HL-60 (cell line): ENCODE results near the gene HMCES.

Experiments
- DNase-seq, 2 experiments: peaks; one replicate each; pipeline ENCODE4 v3.0.0-alpha.2; 2010 to 2020; ENCODE audit warnings: low read depth in 1 of 2, low spot score in 1 of 2
- H3K27ac ChIP-seq: fragments of 250-450 bp; sonication (Bioruptor Pico); replicated peaks from 2 replicates; pipeline ENCODE4 v1.5.1; 2020; ENCODE audit warnings: mild to moderate bottlenecking, moderate library complexity
- H3K27me3 ChIP-seq: fragments of 250-450 bp; sonication (Bioruptor Pico); 2 replicates; pipeline ENCODE4 v1.5.1; 2021; ENCODE audit warnings: mild to moderate bottlenecking, moderate library complexity; ENCODE audit not compliant: insufficient read depth, poor library complexity, severe bottlenecking
- H3K4me3 ChIP-seq: replicated peaks from 2 replicates; pipeline ENCODE4 v1.5.1; 2011; ENCODE audit warnings: mild to moderate bottlenecking, control low read depth, low read length; ENCODE audit not compliant: insufficient read depth
- POLR2AphosphoS5 ChIP-seq: IDR thresholded peaks from 2 replicates; pipeline ENCODE4 v1.6.1; 2012; ENCODE audit warnings: low read depth
- SPI1 ChIP-seq: IDR thresholded peaks from 2 replicates; pipeline ENCODE4 v1.6.1; 2012; ENCODE audit warnings: low read depth, mild to moderate bottlenecking, borderline replicate concordance
- TF ChIP-seq, protein P1 (sequence below): IDR thresholded peaks from 2 replicates; pipeline ENCODE4 v1.6.1; 2012; ENCODE audit warnings: low read depth; ENCODE audit not compliant: insufficient replicate concordance
- TF ChIP-seq, protein P2 (sequence below): IDR thresholded peaks from one replicate; pipeline ENCODE4 v1.5.1; 2011; ENCODE audit warnings: low read length, control low read depth, inconsistent platforms; ENCODE audit not compliant: insufficient read depth

Gene HMCES

DNA sequence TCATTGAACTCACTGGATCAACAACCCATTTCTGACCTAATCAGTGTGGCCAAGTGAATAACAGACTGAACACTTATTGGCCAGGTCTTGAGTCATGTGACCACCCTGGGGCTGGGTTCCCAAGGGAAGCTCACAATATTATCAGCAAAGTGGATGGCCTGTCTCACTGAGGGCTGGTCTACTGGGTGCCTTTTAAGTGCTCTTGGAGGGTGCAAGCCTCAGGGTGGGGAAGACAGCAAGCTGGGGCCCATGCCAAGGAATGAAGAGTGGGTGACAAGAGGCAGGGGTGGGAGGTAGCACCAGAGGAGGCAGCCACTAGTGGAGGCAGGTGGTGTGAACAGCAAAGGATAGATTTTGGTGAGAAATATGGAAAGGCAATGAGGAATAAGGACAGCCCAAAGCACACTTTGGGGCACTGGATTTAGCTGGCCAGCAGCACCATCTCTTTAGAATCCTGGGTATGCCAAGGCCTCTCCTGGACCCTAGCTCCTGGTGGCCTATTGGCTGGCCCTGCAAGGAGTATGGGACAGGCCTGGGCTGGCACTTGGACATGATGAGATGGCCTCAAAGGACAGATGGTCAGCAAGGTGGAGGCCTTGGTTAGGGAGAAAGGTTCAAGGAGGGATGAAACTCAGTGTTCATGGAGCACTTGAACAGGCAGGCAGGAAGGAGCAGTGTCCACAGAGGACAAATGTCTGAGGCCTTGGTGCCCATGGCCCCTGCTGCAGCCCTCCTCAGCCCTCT, 34.2 kb downstream of the HMCES start:
- H3K27me3 ChIP-seq, result no peaks in the 10 kb centered on the region
- TF ChIP-seq POLR2AphosphoS5, result 0 out of 2 replicates have a peak, but pooled peaks have one; percentile 7
- TF ChIP-seq SPI1, result no peak
- H3K27ac ChIP-seq, result no peak overlapping the region
- H3K4me3 ChIP-seq, result no peak overlapping the region
- DNase-seq, result no peak

DNA sequence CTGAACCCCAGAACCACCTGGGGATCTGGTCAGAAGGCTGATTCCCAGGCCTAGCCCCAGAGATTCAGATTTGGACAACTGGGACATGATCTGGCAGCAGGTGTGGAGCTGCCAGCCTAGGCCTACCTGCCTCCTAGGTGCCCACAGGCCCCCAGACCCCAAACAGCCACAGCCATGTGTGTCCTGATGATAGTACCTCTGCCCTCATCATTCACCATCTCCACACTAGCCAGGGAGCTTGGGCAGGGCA, 34.7 kb downstream of the HMCES start:
- TF ChIP-seq, protein P1, sequence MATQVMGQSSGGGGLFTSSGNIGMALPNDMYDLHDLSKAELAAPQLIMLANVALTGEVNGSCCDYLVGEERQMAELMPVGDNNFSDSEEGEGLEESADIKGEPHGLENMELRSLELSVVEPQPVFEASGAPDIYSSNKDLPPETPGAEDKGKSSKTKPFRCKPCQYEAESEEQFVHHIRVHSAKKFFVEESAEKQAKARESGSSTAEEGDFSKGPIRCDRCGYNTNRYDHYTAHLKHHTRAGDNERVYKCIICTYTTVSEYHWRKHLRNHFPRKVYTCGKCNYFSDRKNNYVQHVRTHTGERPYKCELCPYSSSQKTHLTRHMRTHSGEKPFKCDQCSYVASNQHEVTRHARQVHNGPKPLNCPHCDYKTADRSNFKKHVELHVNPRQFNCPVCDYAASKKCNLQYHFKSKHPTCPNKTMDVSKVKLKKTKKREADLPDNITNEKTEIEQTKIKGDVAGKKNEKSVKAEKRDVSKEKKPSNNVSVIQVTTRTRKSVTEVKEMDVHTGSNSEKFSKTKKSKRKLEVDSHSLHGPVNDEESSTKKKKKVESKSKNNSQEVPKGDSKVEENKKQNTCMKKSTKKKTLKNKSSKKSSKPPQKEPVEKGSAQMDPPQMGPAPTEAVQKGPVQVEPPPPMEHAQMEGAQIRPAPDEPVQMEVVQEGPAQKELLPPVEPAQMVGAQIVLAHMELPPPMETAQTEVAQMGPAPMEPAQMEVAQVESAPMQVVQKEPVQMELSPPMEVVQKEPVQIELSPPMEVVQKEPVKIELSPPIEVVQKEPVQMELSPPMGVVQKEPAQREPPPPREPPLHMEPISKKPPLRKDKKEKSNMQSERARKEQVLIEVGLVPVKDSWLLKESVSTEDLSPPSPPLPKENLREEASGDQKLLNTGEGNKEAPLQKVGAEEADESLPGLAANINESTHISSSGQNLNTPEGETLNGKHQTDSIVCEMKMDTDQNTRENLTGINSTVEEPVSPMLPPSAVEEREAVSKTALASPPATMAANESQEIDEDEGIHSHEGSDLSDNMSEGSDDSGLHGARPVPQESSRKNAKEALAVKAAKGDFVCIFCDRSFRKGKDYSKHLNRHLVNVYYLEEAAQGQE, result no peak
- peak; percentile 66 for TF ChIP-seq POLR2AphosphoS5
- no peak overlapping the region for H3K27ac ChIP-seq
- no peaks in the 10 kb centered on the region for H3K27me3 ChIP-seq
- no peak for DNase-seq
- no peak overlapping the region for H3K4me3 ChIP-seq

DNA sequence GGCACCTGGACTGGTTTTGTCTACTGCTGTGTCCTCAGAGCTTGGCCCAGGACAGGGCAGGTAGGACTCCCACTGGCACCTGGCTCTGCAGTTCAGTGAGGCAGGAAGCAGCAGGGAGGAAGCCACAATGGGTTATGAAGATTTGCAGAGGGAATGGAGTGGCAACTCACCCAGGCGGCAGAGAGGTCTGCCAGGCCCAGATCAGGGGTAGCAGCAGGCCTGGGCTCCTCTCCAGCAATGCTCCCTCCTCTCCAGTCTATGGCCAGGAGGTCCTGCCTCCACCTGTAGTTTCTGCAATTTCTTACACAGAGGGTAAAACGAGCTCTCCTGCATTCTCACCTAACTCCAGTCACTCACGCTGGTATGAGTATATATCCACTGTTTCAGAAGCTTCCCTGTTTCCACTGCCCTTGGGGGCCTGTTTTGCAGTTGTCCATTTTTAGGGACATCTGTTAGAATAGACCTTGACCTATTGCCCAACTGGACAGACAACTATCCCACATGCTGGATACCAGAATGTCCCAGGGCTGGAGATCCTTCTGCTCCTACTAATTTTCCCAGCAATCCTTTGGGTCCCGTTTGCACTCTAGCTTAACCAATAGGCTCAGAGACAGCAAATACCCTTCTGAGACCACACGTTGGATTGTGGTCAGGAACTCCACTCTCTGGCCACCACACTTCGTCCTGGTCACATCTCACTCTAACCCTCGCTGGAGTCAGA, 35.2 kb downstream of the HMCES start:
- no peak for DNase-seq
- peak overlapping the region; percentile 6; the same call in 1 of the 2 replicates for H3K27ac ChIP-seq
- no peak overlapping the region for H3K4me3 ChIP-seq
- TF ChIP-seq POLR2AphosphoS5 (peak; percentile 67), SPI1 (no peak)
- H3K27me3 ChIP-seq, result no peaks in the 10 kb centered on the region

DNA sequence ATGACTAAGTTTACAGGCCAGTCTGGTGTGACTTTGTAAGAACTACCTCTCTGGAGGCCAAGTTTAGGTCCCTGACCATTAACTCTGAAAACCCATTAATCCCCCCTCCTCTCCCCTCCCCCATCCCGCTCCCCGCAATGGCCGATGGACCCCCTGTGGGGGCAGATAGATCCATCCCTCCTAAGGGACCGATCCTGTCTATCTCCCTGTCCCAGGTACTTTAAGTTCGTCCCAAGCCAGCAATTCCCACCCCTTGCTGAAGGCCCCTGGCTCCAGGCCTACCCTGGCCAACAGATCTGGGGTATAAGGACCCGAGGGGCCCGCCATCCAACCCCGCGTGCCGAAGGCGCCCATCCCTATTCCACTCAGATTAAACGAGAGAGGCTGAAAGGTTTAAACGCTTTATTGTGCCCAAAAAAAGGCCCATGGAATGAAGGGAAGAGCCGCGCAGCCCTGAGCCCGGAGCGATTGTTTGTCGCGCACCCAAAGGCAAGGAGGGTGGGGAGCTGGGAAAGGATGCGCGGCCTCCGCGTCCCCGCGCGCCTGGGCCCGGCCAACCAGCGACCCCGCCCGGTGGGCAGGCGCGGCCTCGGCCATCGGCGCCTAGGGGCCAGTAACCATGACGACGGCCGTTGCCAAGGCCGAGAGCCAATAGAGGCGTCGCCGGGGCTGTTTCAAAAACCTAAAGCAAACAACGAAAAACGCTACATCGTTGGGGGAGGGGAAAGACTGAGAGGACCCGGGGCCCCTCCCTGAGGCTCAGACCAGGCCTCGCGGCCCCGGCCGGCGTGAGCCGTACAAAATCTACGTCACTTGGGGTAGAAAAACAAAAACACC, 35.9 kb downstream of the HMCES start:
- Histone ChIP-seq H3K27ac (peak overlapping the region; percentile 95), H3K4me3 (peak overlapping the region; percentile 75), H3K27me3 (no peaks in the 10 kb centered on the region)
- peak; percentile 83 for TF ChIP-seq POLR2AphosphoS5
- TF ChIP-seq, protein P2, sequence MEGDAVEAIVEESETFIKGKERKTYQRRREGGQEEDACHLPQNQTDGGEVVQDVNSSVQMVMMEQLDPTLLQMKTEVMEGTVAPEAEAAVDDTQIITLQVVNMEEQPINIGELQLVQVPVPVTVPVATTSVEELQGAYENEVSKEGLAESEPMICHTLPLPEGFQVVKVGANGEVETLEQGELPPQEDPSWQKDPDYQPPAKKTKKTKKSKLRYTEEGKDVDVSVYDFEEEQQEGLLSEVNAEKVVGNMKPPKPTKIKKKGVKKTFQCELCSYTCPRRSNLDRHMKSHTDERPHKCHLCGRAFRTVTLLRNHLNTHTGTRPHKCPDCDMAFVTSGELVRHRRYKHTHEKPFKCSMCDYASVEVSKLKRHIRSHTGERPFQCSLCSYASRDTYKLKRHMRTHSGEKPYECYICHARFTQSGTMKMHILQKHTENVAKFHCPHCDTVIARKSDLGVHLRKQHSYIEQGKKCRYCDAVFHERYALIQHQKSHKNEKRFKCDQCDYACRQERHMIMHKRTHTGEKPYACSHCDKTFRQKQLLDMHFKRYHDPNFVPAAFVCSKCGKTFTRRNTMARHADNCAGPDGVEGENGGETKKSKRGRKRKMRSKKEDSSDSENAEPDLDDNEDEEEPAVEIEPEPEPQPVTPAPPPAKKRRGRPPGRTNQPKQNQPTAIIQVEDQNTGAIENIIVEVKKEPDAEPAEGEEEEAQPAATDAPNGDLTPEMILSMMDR, result no peak
- DNase-seq, result peak in 1 of 2 experiments; percentile 63

DNA sequence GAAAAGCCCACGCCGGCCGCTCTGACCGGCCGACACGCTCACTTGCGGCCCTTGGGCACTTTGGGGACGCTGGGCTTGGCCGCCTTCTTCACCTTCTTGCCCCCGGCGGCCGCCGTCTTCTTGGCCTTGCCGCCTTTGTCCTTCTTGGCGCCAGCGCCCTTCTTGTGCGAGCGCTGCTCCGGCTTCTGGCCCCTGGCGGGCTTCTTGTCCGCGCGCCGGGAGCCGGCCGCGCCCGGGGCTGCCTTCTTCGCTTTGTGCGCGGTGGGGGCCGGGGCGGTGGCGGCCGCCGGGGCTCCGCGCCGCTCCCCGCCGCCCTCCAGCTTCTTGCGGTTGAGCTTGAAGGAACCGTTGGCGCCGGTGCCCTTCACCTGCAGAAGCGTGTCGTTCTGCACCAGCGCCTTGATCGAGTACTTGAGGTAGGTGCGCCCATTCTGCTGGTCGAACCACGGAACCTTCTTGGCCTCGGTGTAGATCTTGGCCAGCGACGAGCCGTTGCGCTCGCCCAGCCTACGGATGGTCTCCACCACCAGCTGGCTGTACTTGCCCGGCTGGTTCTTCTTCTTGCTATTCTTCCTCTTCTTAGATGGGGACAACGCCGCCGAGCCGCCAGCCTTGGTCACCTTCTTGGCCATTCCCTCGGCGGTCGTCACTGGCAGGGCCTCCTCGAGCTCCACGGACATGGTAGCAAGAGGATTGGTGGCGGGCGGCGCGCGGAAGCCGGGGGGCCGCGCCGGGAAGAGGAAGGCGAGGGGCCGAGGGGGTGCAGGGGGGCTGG, 36.7 kb downstream of the HMCES start:
- Histone ChIP-seq H3K27ac (peak overlapping the region; percentile 95), H3K4me3 (peak overlapping the region; percentile 75), H3K27me3 (no peaks in the 10 kb centered on the region)
- TF ChIP-seq, protein P2, result no peak
- peak; percentile 97 for TF ChIP-seq POLR2AphosphoS5
- DNase-seq, result peak in 1 of 2 experiments; percentile 46
